ENCODE results near the gene PRKN.

Gene PRKN

DNA sequence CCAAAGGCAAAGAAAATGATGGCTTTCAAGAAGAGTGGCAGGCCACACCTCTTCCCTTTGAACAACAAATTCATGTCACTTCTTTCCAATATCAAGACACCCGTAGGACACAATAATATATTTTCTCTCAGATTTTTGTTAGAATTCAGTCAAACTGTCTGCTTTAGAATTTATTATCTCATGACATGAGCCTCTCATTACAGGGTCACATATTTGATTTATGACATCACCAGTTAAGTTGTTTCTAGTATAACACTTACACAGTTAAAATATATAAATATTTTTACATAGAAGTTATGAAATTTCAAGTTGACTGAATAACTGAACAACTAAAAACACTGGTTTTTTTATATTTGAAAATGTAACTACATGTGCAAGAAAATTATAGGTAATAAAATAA is 1133.2 kb downstream of the PRKN start:
- no peak for DNase-seq (ENCODE audit: low read depth)

DNA sequence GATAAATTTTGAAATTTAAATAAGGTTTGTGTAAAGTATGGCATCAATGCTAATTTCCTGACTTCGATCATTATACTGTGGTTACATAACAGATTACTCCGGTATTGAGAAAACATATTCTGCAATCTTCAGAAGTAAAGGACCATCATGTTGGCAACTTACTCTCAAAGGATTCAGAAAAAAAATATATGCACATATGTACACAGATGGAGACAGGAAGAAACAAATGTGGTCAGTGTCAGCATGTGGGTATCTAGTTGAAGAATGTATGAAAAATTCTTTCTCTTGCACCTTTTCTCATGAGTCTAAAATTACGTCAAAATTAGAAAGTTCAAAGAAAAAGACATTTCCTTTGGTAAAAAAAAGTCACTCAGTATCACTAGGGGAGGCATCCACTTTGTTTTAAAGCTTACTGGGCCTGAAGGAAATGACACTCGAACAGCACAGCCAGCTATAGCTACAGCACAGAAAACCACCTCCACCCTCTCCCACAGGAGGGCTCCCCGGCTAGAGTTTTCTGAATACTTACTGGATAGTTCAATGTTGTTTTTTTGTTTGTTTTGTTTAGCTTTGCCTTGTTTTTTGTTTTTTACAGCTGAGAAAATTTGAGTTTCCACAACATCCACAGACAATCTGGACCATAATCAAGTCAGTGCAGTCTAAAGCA is 1136.5 kb downstream of the PRKN start:
- no peak for DNase-seq (ENCODE audit: low read depth)

DNA sequence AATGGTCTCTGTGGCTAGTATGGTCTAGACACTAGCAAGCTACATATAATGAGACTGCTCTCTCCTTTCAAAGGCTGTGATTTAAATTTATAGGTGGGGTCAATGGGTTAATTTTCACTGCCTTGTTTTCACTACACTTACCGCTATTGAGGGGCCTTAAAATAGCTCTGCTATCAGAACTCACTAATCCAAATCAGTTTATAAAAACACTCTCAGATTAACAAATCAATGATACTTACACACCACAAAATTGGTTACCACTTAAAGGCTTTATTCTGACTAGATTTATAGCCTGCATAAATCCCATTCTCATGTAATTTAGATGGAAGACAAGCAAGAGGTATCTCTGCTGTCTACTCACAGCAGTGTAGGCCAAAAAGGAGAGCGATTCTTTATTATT is 1140.7 kb downstream of the PRKN start:
- no peak for DNase-seq (ENCODE audit: low read depth)

DNA sequence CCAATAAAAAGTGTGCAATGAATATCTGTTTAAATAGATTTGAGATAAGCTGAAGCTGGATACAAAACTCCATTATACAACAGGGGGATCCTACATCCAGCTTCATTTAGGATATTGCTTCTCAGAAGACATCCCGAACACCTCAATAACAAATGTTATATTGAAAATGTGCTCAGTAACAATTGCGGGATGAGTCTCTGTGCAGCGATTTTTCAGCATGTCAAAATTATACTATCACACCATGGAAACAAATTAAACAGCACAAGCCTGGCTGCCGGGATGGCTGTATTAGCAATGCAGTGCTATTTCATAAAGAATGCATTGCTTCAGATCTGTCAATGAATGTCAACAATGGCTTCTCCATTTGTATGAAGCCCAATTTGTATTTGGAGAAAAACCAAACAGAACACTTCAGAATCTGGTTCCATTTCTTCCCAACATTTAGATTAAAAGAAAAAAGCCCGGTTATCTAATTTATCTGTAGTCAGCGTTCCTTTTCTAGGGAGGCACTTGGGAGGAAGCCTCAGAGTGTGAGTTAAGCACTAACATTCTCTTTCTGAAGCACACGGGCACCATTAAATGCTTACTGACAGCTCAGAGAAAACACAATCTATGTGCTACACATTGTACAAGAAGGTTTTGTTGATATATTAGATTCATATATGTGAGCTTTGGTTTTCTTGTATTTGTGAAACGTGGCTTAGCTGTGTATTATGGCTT is 1142.8 kb downstream of the PRKN start:
- no peak for DNase-seq (ENCODE audit: low read depth)

DNA sequence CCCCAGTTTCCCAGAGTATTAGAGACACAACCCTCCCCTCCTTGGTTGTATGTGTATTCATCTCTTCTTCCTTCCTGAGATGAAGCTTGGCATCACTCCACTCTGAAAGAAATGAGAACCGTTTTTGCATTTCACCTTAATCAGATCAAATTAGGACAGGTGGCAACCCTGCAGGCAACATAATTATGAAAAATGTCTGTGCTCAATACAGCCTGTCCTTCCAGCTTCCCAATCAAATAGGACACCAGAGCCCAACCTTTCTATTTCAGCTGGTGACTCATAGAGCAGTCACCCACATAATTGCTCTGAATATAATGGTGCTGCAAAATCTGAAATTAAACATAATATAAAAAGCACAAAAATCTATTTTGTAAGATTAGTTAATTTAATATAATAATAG is 1143.5 kb downstream of the PRKN start:
- no peak for DNase-seq (ENCODE audit: low read depth)

DNA sequence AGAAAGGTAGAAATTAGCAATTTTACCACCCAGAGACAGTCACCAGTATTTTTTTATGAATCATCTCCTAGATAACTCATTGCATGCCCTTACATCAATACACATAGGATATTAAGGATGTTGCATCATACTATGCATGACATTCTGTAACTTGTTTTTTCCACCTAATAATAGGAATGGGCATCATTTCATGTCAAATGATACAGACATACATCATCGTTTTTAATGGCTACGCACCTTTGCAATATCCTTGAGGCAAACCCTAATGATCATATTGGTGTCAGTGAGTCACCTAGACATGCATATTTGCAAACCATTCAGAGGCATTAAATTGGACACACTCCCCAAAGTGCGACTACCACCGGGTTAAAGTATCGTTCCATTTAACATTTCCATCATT is 1144.0 kb downstream of the PRKN start:
- no peak for DNase-seq (ENCODE audit: low read depth)

DNA sequence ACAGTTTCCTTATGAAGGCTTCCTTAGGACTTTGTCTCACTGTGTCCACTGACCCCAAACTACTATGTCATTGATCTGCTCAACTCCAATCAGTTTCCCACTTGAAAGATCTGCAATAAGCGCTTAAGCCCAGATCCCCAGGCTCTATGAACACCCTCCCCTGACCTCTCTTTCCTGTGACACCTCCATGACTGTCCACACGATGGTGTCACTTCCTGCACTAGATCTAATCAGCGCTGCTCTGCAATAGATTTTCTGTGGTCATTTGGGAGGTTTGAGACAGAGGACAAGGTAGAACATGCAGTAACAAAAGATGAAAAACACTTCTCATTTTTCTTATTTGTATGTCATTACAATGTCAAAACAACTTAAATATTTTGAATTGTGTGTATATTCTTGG is 1149.1 kb downstream of the PRKN start:
- DNase-seq (ENCODE audit: low read depth), result no peak

DNA sequence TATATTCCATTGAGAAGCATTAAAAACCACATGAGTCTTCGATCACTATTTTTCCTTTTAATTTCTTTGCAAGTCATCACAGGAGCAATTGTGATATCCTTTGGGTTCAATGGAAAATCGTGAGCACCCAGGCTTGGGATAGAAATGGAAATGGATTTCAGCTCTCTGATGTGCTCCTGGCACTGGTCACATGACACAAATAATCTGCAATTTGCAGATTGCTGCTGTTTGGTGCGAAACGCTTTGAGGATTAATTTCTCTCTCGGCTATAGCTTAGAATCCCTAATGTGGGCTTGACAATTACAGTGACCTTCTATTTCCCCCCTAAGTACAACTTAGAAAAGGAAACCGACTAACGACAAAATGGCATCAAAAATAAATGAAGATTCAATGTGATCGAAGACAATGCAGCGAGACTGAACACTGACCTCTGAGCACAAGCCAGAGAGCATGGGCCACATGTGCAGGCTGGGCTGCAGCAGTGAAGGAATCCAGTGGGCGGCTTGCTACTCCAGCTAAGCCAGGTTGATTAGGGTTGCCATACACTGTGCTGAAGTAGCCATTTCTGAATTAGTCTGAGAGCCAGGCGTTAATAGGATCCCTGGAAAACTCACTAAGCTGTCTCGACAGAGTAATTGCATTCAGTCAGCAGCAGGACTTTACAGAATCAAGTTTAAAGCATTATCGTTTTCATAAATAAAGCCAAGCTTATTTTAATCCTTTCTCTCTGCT is 1151.9 kb downstream of the PRKN start:
- DNase-seq (ENCODE audit: low read depth), result no peak

DNA sequence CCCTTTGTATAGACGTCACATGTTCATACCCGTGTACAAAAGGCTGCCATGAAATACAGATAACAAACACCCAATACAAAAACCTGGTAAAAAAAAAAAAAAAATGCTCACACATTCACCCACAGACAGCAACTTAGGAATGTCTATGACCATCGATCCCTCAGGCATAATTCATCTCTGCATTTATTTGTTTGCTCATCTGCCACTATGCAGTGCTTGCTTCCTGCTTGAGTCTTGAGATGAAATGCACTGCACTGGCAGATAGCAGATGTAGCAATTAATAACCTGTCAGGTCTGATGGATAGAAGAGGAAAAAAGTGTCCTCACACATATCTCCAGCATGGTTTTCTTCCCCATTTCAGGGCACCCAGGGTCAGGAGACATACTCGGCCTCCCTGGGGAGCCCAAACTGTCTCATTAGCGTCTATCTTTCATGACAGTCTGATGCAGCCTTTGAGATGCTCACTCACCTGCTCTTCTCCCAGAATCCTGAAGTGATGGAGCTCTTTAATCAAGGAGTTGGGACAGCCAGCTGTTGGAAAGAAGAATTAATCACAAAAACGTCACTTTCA is 1158.6 kb downstream of the PRKN start:
- DNase-seq (ENCODE audit: low read depth), result no peak

DNA sequence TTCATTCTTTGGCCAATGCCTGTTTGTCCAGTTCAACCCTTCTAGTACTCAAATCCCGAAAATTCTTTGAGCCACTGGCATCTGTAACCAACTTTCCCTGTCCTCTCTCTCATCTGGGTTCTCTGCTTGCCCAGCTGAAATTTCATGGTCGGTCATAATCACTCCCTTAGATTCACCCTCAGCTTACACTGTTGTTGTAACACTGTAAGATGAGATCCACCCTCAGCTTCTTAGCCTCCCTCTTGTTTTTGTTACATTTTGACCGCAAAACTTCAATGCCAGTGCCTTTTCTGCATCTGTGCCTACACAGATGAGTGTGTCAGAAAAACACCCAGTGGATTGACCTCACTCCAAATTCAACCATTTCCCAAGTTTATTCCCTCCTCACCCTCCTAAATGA is 1162.6 kb downstream of the PRKN start:
- no peak for DNase-seq (ENCODE audit: low read depth)

DNA sequence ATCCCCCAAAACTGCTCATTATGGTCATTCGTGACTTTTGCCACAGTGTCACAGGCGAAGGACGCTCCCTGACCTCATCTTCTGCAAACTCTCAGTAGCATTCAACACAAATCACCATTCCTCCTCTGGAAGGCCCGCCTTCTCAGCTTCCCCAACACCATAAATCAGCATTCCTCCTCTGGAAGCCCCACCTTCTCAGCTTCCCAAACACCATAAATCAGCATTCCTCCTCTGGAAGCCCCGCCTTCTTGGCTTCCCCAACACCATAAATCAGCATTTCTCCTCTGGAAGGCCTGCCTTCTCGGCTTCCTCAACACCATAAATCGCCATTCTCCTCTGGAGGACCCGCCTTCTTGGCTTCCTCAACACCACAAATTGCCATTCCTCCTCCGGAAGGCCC is 1165.7 kb downstream of the PRKN start:
- DNase-seq (ENCODE audit: low read depth), result no peak

DNA sequence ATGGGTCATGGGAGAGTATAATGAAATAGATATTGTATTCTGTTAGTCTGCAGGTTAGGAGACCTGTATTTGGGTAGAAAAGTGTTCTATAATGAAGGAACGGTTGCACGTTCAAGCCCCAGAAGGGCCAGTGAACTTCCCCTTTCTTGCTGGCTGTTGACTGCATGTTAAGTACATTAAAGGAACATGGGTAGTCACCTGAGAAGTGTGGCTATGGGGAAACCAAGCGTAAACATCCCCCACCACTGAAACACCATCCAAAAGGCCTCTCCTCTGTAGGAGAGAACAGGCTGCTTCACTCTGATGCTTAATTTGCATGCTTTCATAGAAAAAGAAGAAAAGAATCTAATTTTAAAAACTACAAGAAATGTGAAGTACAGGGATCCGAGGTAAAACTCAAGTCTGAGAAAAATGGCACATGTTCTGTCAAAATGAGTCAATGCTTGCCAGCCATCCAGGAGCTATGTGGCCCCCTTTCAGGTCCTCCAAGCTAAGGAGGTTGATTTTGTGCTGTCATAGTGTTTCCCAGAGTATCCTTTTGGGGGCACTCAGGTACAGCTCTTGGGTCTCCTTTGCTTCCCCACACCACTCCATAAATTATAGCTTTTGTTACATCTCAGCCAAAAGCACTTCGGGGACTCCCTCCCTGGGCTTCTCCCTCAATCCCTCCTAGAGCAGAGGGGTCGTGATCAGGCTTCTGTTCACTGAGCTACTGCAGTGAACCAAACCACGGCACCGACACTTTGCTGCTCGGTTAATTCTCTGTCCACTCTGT is 1170.0 kb downstream of the PRKN start:
- no peak for DNase-seq (ENCODE audit: low read depth)

DNA sequence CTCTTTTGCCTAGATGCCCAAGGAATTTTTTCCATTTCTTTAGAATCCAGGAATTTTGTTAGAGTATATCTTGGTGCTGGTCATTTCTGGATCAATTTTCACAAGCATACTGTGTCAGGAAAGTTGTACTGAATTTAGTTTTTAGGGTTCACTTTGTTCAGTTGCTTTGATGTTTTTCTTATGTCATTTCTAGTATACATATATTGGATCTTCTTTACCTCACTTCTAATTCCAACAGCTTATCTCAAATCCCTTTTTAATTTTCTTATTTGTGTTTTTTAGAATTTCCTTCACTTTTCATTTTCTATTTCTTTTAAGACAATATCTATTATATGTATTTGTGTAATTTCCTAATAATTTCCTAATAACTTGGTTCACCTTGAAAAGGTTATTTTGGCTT is 1172.7 kb downstream of the PRKN start:
- DNase-seq (ENCODE audit: low read depth), result no peak

DNA sequence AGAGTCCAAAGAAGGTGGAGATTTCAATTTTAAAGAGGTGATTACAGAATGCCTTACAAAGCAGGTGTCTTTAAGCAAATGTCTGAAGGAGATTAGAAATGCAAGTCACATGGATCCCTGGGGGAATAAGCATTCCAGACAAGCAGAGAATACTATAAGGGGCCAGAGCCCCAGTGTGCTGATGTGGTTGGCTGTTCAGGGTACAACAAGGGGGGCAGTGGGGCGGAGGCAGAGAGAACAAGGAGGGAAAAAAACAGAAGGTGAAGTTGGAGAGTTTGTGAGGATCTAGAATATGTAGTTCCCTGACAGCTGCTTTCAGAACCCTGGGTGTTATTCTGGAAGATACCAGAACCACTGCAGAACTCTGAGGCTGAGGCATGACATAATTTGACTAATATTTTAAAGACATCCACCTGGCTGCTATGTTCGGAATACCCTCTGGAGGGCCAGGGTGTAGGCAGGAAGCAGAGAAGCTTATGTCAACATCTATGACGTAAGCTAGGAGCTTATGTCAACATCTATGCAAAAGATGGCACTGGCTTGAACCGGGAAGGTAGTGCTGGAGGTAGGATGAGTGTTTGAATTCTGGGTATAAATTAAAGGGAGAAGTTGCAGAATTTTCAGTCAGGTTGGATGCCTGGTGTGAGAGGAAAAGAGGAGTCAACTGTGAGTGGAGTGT is 1177.5 kb downstream of the PRKN start:
- no peak for DNase-seq (ENCODE audit: low read depth)

DNA sequence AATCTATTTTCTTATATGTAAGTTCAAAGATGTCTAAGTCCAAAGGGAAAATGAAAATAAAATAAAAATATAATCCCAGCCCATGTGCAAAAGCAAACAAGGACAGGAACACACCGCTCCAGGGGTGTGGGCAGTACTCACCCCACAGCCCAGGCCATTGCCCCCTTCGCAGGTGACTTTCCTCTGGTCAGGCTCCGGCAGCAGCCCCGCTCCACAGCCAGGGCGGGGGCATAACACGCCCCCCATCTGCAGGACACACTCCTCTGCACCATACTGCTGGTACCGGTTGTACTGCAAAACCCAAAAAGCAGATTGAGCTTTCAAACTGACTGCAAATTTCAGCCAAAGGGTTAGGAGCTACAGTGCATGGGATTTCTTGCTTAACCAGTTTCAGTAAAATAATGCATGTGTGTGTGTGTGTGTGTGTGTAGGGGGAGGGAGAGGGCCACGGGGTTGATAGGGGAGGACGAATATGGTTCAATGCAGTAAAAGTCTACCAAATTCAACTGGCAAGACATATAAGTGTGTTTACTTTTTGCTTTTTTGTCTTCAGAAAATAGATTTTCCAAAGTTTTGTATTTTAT is 1178.8 kb downstream of the PRKN start:
- DNase-seq (ENCODE audit: low read depth), result no peak

DNA sequence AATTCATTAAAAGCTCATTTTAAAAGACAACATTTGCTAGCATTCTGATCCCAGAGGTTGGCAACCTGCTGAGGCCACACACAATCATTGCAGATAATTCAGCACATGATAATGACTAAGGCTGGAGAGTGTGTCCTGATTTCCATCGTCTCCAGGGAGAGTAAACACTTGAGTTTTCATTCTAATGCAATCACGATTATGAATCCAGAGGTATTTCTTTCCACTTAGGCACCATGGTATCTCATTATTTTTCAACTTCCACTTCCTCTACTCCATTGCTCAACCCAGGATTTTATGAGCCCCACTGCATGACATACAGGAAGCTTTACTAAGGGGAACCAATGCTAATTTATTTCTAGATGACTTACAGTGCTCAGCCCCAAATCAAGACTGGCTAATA is 1179.9 kb downstream of the PRKN start:
- DNase-seq (ENCODE audit: low read depth), result no peak

DNA sequence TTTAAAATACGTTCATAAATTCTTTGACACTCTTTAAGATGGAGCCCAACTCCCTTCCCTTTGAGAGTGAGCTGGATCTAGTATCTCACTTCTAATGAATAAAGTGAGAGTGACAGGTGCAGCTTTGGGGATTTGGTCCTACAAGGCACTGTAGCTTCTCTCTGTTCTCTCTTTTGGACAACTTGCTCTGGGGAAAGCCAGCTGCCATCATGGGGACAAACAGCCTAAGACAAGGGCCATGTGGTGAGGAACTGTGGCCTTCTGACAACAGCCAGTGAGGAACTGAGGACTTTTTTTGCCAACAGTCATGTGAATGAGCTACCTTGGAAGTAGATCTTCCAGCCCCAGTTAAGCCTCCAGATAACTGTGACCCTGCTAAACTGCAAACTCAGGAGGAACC is 1180.9 kb downstream of the PRKN start:
- no peak for DNase-seq (ENCODE audit: low read depth)

DNA sequence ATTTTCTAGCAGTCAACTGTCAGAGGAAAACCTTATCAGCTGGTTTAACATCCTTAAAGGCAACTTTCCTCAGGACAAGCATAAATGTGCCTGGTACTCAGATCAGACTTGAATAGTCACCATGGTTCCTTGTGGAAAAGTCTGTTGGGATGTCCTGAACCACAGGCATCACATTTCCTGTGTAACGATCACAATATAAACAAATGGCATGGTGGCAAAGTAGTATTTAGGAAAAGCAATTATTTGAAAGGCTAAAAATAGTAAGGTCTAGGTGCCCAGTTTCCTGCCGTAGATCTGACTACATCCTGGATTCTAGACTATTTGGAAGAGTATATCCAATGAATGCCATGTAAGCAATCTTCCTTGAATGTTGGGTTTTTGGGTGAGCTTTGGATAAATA is 1181.8 kb downstream of the PRKN start:
- DNase-seq (ENCODE audit: low read depth), result no peak

DNA sequence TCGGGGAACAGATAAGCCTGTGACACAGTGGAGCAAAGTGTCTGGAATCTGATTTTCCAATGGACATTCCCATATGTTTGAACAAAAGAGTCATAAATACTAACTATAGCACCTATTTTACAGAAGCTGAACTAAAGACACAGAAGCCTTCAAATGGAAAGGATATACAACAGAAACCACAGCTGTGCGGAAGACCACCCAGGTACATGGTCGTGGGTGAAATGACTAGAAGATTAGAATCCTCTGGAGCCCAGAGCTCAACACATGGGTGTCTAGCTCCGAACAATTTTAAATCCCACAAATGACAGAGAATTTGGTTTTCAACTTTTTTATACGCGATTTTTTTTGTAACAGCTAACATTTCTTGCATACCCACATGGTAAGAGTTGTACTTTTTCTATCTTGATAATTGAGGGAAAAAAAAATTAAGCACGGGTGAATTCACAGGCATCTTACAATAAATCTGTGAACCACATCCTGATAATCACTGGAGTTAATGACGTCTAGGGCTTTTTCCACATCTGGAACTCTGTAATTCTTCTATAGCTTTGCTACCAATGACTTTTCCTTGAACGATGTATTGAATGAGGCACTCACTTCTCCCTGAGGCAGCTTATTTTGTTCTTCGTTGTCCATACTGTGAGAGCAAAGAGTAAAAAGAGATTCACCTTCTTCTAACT is 1182.6 kb downstream of the PRKN start:
- DNase-seq (ENCODE audit: low read depth), result no peak

DNA sequence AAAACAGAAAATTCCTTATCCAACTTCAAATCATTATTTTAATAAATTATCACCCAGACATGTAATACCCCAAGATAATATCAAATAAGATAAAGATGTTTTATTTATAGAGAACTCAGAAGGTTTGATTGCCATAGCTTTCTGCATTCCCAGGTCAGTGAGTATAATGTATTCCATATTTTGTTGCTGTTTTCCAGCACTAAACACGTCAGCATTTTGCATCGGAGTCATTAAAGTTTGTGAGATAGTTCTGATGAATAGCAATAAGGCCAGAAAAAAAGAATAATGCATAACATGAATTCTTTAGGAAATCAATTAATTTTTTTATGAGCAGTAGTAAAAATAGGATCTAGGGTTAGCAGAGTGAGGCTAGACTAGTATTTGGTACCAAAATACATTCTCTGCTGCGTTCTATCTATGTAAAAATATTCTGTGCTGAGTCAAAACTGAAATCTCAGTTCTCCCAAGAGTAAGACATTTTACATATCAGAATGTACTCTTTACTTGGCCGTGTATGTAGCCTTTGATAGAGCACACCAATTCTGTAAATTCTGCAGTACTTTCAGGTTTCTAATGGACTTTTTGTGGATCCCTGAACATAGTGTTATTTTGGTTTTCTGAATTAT is 1183.8 kb downstream of the PRKN start:
- DNase-seq (ENCODE audit: low read depth), result no peak
